Uterus (tissue), 4 donors: ENCODE measurements around the gene FOXJ1. TPM values are rescaled to one million over a fixed set of nuclear protein-coding genes. Genes with fewer than 3 reads are reported as not detected.

Experiments
- DNase-seq, 2 donors: peaks; one replicate each; pipeline ENCODE4 v3.0.0-alpha.2; 2019 to 2020
- H3K27ac ChIP-seq, 2 donors: fragments of 200-600 bp; sonication (generic); 1 replicate in 1 of 2; 2 replicates in 1 of 2; pipeline ENCODE4 v1.5.1; 2016 to 2018
- H3K27me3 ChIP-seq, 2 donors: fragments of 200-600 bp; sonication (generic); one replicate each; pipeline ENCODE4 v1.5.1; 2018 to 2019; ENCODE audit warnings: control low read depth in 1 of 2
- H3K36me3 ChIP-seq, 2 donors: fragments of 200-600 bp; sonication (generic); one replicate each; pipeline ENCODE4 v1.5.1; 2019; ENCODE audit warnings: control low read depth in 1 of 2
- H3K4me1 ChIP-seq, 2 donors: fragments of 200-600 bp; sonication (generic); one replicate each; pipeline ENCODE4 v1.5.1; 2018 to 2019; ENCODE audit warnings: control low read depth in 1 of 2
- H3K4me3 ChIP-seq, 2 donors: fragments of 200-600 bp; sonication (generic); 1 replicate in 1 of 2; 2 replicates in 1 of 2; pipeline ENCODE4 v1.5.1; 2018 to 2019; ENCODE audit warnings: mild to moderate bottlenecking in 1 of 2
- H3K9me3 ChIP-seq, 2 donors: fragments of 200-600 bp; sonication (generic); one replicate each; pipeline ENCODE4 v1.5.1; 2019; ENCODE audit warnings: control low read depth in 1 of 2
- POLR2A ChIP-seq, 2 donors: fragments of 450-650 bp; IDR thresholded peaks; one replicate each; pipeline ENCODE4 v1.6.1; 2016; ENCODE audit warnings: antibody characterized with exemption in 2 of 2, mild to moderate bottlenecking in 1 of 2, moderate library complexity in 1 of 2
- intact Hi-C: fragments of 100-400 bp; cut with DNase I; formaldehyde crosslinking; loops from one replicate; pipeline ENCODE4 v1.15.1; 2023; ENCODE audit warnings: low total_unique reads
- total RNA-seq, 4 donors: library from RNA; depleted of rRNA in 3 of 4; stranded (reverse); fragments of >200 nt in 3 of 4; gene quantifications; one replicate each; pipeline versions ENCODE4 v1.1.0 to v1.2.4, GENCODE V29; 2014 to 2023
- TF ChIP-seq, protein P1 (sequence below), 4 experiments: fragments of 200-600 bp in 2 of 4; fragments of 450-650 bp in 2 of 4; sonication (generic) in 2 of 4; IDR thresholded peaks; one replicate each; pipeline ENCODE4 v1.5.1; 2016 to 2019; ENCODE audit warnings: antibody characterized with exemption in 4 of 4, mild to moderate bottlenecking in 2 of 4, moderate library complexity in 1 of 4
- donor health status: DM: yes; HTN: yes; CAD: no.

FOXJ1 gene
- total RNA-seq, 4 donors from 2014 or later: 0.51 to 14.0 (median 1.0) TPM

- intact Hi-C loops: loop anchor here (5.0 kb wide), 1 partner anchor 158 kb away; no protein-coding TSS in a partner anchor
- no peaks in the 10 kb centered on the region for H3K27me3 ChIP-seq
- TF ChIP-seq, protein P1, sequence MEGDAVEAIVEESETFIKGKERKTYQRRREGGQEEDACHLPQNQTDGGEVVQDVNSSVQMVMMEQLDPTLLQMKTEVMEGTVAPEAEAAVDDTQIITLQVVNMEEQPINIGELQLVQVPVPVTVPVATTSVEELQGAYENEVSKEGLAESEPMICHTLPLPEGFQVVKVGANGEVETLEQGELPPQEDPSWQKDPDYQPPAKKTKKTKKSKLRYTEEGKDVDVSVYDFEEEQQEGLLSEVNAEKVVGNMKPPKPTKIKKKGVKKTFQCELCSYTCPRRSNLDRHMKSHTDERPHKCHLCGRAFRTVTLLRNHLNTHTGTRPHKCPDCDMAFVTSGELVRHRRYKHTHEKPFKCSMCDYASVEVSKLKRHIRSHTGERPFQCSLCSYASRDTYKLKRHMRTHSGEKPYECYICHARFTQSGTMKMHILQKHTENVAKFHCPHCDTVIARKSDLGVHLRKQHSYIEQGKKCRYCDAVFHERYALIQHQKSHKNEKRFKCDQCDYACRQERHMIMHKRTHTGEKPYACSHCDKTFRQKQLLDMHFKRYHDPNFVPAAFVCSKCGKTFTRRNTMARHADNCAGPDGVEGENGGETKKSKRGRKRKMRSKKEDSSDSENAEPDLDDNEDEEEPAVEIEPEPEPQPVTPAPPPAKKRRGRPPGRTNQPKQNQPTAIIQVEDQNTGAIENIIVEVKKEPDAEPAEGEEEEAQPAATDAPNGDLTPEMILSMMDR (IDR thresholded peaks at IDR 0.05): no peak
- TF ChIP-seq POLR2A (IDR thresholded peaks at IDR 0.05): no peak
- H3K4me1 ChIP-seq: no peaks in the 10 kb centered on the region
- H3K36me3 ChIP-seq: no peaks in the 10 kb centered on the region
- no peak overlapping the region for H3K4me3 ChIP-seq
- DNase-seq: no peak
- no peak overlapping the region for H3K27ac ChIP-seq
- no peaks in the 10 kb centered on the region for H3K9me3 ChIP-seq
Measured at GRCh38 chr17:76119409-76120371, 21.4 kb downstream of the FOXJ1 start.

- H3K4me1 ChIP-seq: no peaks in the 10 kb centered on the region
- no peaks in the 10 kb centered on the region for H3K9me3 ChIP-seq
- intact Hi-C loops: no loop called here
- H3K36me3 ChIP-seq: no peaks in the 10 kb centered on the region
- H3K4me3 ChIP-seq: no peak overlapping the region
- no peak overlapping the region for H3K27ac ChIP-seq
- TF ChIP-seq, protein P1 (IDR thresholded peaks at IDR 0.05): no peak
- no peak for TF ChIP-seq POLR2A (IDR thresholded peaks at IDR 0.05)
- no peaks in the 10 kb centered on the region for H3K27me3 ChIP-seq
- DNase-seq: no peak
Measured at GRCh38 chr17:76115138-76115754, 25.8 kb downstream of the FOXJ1 start.

DNA sequence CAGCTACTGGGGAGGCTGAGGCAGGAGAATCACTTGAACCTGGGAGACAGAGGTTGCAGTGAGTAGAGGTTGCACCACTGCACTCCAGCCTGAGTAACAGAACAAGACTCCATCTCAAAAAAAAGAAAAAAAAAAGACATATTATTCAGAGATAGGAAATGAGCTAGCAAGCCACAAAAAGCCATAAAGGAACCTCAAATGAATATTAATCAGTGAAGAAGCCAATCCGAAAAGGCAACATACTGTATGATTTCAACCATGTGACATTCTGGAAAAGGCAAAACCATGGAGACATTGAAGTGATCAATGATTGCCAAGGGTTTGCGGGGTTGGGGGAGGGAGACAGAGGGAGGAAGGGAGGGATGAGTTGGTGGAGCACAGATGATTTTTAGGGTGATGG is 29.1 kb downstream of the FOXJ1 start:
- Histone ChIP-seq H3K27ac (no peak overlapping the region), H3K4me3 (no peak overlapping the region), H3K27me3 (no peaks in the 10 kb centered on the region), H3K36me3 (no peaks in the 10 kb centered on the region), H3K9me3 (no peaks in the 10 kb centered on the region), H3K4me1 (no peaks in the 10 kb centered on the region)
- intact Hi-C loops: no loop called here
- no peak for TF ChIP-seq POLR2A (IDR thresholded peaks at IDR 0.05)
- TF ChIP-seq, protein P1 (IDR thresholded peaks at IDR 0.05): no peak
- DNase-seq: no peak

DNA sequence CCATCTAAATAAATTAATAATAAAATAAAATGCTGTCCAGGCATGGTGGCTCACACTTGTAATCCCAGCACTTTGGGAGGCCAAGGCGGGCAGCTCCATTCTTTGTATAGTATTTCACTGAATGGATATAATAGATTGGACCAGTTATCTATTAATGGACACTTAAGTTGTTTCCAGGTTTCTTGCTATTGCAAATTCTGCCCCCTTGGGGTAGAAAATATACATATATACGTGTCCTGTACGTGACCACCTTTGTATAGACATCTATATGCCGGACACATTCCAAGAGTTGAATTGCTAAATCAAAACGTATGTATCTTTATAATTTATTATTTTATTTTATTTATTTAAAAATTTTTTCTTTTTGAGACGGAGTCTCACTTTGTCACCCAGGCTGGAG is 33.5 kb downstream of the FOXJ1 start:
- no peak for TF ChIP-seq POLR2A (IDR thresholded peaks at IDR 0.05)
- TF ChIP-seq, protein P1 (IDR thresholded peaks at IDR 0.05): no peak
- no peak for DNase-seq
- no peak overlapping the region for H3K4me3 ChIP-seq
- H3K4me1 ChIP-seq: no peaks in the 10 kb centered on the region
- H3K9me3 ChIP-seq: no peaks in the 10 kb centered on the region
- no peaks in the 10 kb centered on the region for H3K36me3 ChIP-seq
- intact Hi-C loops: no loop called here
- H3K27ac ChIP-seq: no peak overlapping the region
- H3K27me3 ChIP-seq: no peaks in the 10 kb centered on the region

DNA sequence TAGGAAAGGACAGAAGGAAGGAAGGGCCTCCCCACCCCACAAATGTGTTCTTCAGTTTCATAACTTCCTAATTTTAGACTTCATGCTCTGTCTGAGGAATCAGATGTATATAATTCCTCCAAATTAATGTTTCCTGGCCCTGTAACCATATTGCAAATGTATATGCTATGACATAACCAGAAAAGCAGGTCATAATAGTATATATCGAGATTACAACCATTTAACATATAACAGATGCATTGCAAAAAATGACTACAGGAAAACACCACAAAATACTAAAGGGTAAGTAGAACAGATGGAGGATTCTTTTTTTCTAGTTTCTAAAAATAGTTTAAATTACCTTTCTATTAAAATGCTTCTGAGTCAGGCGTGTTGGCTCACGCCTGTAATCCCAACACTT is 34.3 kb downstream of the FOXJ1 start:
- intact Hi-C loops: no loop called here
- H3K36me3 ChIP-seq: no peaks in the 10 kb centered on the region

More for the DNA sequence above, 34.3 kb downstream of the FOXJ1 start:
- H3K27ac ChIP-seq: no peak overlapping the region
- no peak overlapping the region for H3K4me3 ChIP-seq
- DNase-seq: no peak
- TF ChIP-seq, protein P1 (IDR thresholded peaks at IDR 0.05): no peak
- no peak for TF ChIP-seq POLR2A (IDR thresholded peaks at IDR 0.05)
- H3K4me1 ChIP-seq: no peaks in the 10 kb centered on the region
- H3K9me3 ChIP-seq: no peaks in the 10 kb centered on the region
- no peaks in the 10 kb centered on the region for H3K27me3 ChIP-seq
